Body of pancreas (tissue), 4 donors: ENCODE measurements around the gene PRDM16. TPM values are rescaled to one million over a fixed set of nuclear protein-coding genes. Genes with fewer than 3 reads are reported as not detected.

ENCODE experiments used
- ATAC-seq: fragments of 150-250 bp; one replicate; pipeline ENCODE4 v1.9.1; 2016
- DNase-seq, 4 donors: peaks; one replicate each; pipeline ENCODE4 v3.0.0-alpha.2; 2019
- H3K27ac ChIP-seq, 4 donors: fragments of 200-600 bp; sonication (generic); 1 replicate in 3 of 4; 2 replicates in 1 of 4; pipeline versions ENCODE4 v1.5.1 to v1.6.1; 2016 to 2019; ENCODE audit warnings: mild to moderate bottlenecking in 1 of 4, mixed read lengths in 1 of 4, moderate library complexity in 1 of 4
- H3K27me3 ChIP-seq, 2 donors: fragments of 200-600 bp; sonication (generic); one replicate each; pipeline ENCODE4 v1.6.0; 2016; ENCODE audit warnings: mild to moderate bottlenecking in 1 of 2
- H3K36me3 ChIP-seq, 2 donors: fragments of 200-600 bp; sonication (generic); replicated peaks in 1 of 2; 2 replicates each; pipeline ENCODE4 v1.5.1; 2016; ENCODE audit warnings: low read depth in 2 of 2; ENCODE audit not compliant: insufficient read depth in 1 of 2
- H3K4me1 ChIP-seq: fragments of 200-600 bp; sonication (generic); one replicate; pipeline ENCODE4 v1.6.0; 2016
- H3K4me3 ChIP-seq, 2 donors: fragments of 200-600 bp; sonication (generic); 1 replicate in 1 of 2; 2 replicates in 1 of 2; pipeline ENCODE4 v1.5.1; 2016 to 2019
- H3K9me3 ChIP-seq, 3 donors: fragments of 200-600 bp; sonication (generic); 1 replicate in 2 of 3; 2 replicates in 1 of 3; pipeline ENCODE4 v1.5.1; 2016
- CTCF ChIP-seq, 7 experiments: fragments of 450-650 bp in 4 of 7; fragments of 200-600 bp in 3 of 7; sonication (generic) in 3 of 7; IDR thresholded peaks; one replicate each; pipeline ENCODE4 v1.5.1; 2016 to 2019; ENCODE audit warnings: antibody characterized with exemption in 7 of 7
- POLR2A ChIP-seq, 3 donors: fragments of 450-650 bp; IDR thresholded peaks; one replicate each; pipeline ENCODE4 v1.6.1; 2016; ENCODE audit warnings: antibody characterized with exemption in 3 of 3, mild to moderate bottlenecking in 2 of 3
- WGBS, 2 donors: methylation state at CpG; one replicate each; pipeline ENCODE4 v1.1.5; 2017; 5-methylcytosine and 5-hydroxymethylcytosine counted together
- intact Hi-C: fragments of 100-400 bp; cut with DNase I; formaldehyde crosslinking; loops from one replicate; pipeline ENCODE4 v1.15.1; 2023
- total RNA-seq, 2 donors: library from RNA; depleted of rRNA; stranded (reverse); fragments of >200 nt; gene quantifications; one replicate each; pipeline ENCODE4 v1.1.0, GENCODE V29; 2016

Gene PRDM16
- total RNA-seq, 2 donors from 2014 or later, result 15.2 to 16.6 TPM

GRCh38 chr1:3277011-3277471 lies 208.0 kb downstream of the PRDM16 start:
- Histone ChIP-seq H3K27me3 (no peaks in the 10 kb centered on the region), H3K27ac (no peak overlapping the region), H3K4me1 (peaks cover 34% of the 10 kb centered on the region), H3K36me3 (no peaks in the 10 kb centered on the region), H3K9me3 (no peaks in the 10 kb centered on the region), H3K4me3 (no peak overlapping the region)
- intact Hi-C loops, result no loop called here
- no peak for DNase-seq
- TF ChIP-seq CTCF (IDR thresholded peaks at IDR 0.05) (no peak), POLR2A (IDR thresholded peaks at IDR 0.05) (no peak)
- WGBS, 2 donors, result 84 to 87% methylated on average over 11 to 14 of the region's 15 CpGs
- ATAC-seq, result no peak

- 90 to 93% methylated on average over 15 to 19 of the region's 19 CpGs for WGBS, 2 donors
- TF ChIP-seq CTCF (IDR thresholded peaks at IDR 0.05), result no peak
- TF ChIP-seq POLR2A (IDR thresholded peaks at IDR 0.05), result no peak
- Histone ChIP-seq H3K27ac (no peak overlapping the region), H3K9me3 (no peaks in the 10 kb centered on the region), H3K27me3 (no peaks in the 10 kb centered on the region), H3K36me3 (no peaks in the 10 kb centered on the region), H3K4me1 (peaks cover 34% of the 10 kb centered on the region), H3K4me3 (no peak overlapping the region)
- intact Hi-C loops, result no loop called here
- DNase-seq (no peak), ATAC-seq (no peak)
Observed at GRCh38 chr1:3277623-3278022, 208.6 kb downstream of the PRDM16 start.

- Histone ChIP-seq H3K9me3 (no peaks in the 10 kb centered on the region), H3K4me1 (peaks cover 39% of the 10 kb centered on the region), H3K36me3 (no peaks in the 10 kb centered on the region), H3K27me3 (no peaks in the 10 kb centered on the region), H3K27ac (no peak overlapping the region), H3K4me3 (no peak overlapping the region)
- intact Hi-C loops, result no loop called here
- DNase-seq, result no peak
- 87 to 92% methylated on average over 29 to 37 of the region's 37 CpGs for WGBS, 2 donors
- TF ChIP-seq POLR2A (IDR thresholded peaks at IDR 0.05) (no peak), CTCF (IDR thresholded peaks at IDR 0.05) (no peak)
- no peak for ATAC-seq
Observed at GRCh38 chr1:3278416-3279181, 209.6 kb downstream of the PRDM16 start.

GRCh38 chr1:3279182-3279470 lies 210.1 kb downstream of the PRDM16 start:
- H3K27me3 ChIP-seq, result no peaks in the 10 kb centered on the region
- WGBS, 2 donors, result 88% methylated on average over 18 of the region's 19 CpGs; no CpG with 5 or more reads in 1 of the 2 donors
- DNase-seq (no peak), ATAC-seq (no peak)
- H3K4me1 ChIP-seq, result peaks cover 44% of the 10 kb centered on the region
- H3K4me3 ChIP-seq, result no peak overlapping the region
- H3K27ac ChIP-seq, result peak overlapping the region in 1 of 4 donors; percentile 35
- intact Hi-C loops, result no loop called here
- H3K36me3 ChIP-seq, result no peaks in the 10 kb centered on the region
- TF ChIP-seq POLR2A (IDR thresholded peaks at IDR 0.05), result no peak
- no peak for TF ChIP-seq CTCF (IDR thresholded peaks at IDR 0.05)
- H3K9me3 ChIP-seq, result no peaks in the 10 kb centered on the region

- Histone ChIP-seq H3K9me3 (no peaks in the 10 kb centered on the region), H3K36me3 (no peaks in the 10 kb centered on the region), H3K27me3 (no peaks in the 10 kb centered on the region), H3K27ac (no peak overlapping the region), H3K4me1 (peaks cover 23% of the 10 kb centered on the region), H3K4me3 (no peak overlapping the region)
- DNase-seq, result no peak
- intact Hi-C loops, result no loop called here
- no peak for ATAC-seq
- WGBS, 2 donors, result 87 to 95% methylated on average over 6 to 8 of the region's 8 CpGs
- TF ChIP-seq POLR2A (IDR thresholded peaks at IDR 0.05) (no peak), CTCF (IDR thresholded peaks at IDR 0.05) (no peak)
Observed at GRCh38 chr1:3281735-3282134, 212.7 kb downstream of the PRDM16 start.
